ENCODE results near the gene OR1S2.
"Not testable (repeated sequence)": the region's sequence is repeated elsewhere in the genome, so short reads cannot be mapped to it uniquely, and the experiment has no call there.

Gene OR1S2

DNA sequence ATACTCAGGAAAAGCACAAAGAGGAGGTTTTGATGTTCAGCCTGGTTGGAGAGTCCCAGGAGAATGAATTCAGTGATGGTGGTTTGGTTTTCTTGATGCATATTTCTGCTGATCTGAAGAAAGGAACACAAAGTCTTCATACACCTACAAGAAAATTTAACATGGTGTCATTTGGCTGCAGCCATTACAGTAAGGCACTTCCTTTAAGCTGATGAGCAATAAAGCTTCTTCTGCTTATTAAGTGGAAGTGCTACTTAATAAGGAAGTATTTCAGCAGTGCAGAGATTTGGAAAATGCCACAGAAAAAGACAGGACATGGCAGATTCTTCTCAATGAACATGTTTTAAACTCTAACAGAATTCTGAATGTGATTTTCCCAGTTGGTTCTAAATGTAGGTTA is at the start of gene OR1S2:
TSS of gene OR1S2 (minus strand) at position 101 of the 400 bp plus-strand sequence. CDS start at position 101, 0 bp downstream.
- DNase-seq, result no peak

- DNase-seq, result no peak
Observed at GRCh38 chr11:58243954-58244353, 40.0 kb upstream of the OR1S2 start.

- no peak for DNase-seq
Observed at GRCh38 chr11:58227956-58228615, 24.1 kb upstream of the OR1S2 start.

DNA sequence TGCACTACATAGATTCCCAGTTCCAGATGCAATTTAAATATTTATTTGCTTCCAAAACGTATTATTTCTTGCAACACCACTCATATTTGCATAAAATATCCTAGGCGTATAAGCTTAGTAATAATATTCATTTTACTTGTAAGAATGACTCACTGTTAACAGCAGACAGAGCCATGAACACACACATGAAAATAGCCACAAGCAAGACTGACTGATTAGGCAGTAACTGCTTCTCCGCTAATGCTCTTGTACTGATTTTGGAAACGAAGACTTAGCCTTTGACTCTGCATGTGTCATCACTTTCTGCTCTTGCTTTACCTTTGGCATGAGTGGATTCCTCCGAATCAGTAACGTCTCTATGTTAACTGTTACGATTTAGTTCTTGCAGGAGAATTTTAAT is 18.8 kb upstream of the OR1S2 start:
- DNase-seq, result no peak

- no peak for DNase-seq
Observed at GRCh38 chr11:58216476-58216875, 12.5 kb upstream of the OR1S2 start.

- DNase-seq, result not testable (repeated sequence)
Observed at GRCh38 chr11:58212420-58212819, 8.5 kb upstream of the OR1S2 start, which contains the start of gene OR1S1. Gene OR1S1, plus strand, starts transcription at chr11:58212720.

DNA sequence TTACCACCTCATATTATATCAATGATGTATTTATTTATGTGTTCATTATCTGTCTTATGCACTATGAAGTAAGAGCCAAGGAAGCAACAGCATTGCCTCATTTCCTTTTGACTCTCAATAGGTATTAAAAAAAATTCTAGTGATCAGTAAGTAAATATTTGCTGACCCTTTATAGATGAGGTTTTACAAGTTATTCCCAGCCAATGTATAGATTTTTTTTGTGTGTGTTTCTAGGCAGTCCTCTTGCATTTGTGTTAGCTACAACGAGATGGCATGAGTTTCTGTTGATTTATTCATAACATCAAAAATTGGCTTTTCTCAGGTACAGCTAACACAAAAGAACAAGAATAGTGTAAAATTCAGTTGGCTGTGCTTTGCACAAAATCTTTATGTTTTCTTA is 4.7 kb downstream of the OR1S2 start:
- DNase-seq, result no peak

DNA sequence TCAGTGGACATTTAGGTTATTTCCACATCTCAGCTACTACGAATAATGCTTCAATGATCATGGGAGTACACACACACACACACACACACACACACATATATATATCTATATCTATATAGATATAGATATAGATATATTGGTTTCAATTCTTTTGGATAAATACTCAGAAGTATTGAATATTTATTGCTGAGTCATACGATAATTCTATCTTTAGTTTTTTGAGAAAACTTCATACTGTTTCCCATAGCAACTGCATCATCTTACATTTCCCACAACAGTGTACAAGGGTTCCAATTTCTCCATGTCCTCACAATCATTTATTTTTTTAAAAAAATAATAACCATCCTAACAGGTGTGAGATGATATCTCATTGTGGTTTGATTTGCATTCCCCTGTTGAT is 8.0 kb downstream of the OR1S2 start:
- no peak for DNase-seq

- no peak for DNase-seq
Observed at GRCh38 chr11:58193391-58193790, 10.6 kb downstream of the OR1S2 start.

DNA sequence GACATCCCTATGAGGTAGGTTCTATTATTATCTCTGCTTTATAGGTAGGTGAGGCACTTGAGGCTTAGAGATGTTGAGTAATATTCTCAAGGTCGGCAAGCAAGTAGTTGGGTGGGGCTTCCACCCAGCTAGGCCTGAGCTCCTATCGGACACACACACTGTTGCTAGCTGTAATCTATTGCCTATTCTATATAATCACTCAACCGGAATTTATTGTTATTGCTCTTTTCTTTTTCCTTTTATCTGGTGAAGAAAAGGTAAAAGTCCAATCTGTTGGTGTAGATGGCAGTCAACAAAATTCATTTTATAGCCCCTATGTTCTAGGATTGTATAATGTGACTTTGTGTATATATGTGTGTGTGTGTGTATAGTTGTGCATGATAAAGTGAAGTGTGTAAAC is 11.7 kb downstream of the OR1S2 start:
- no peak for DNase-seq

- no peak for DNase-seq
Observed at GRCh38 chr11:58188770-58189169, 15.2 kb downstream of the OR1S2 start, which contains the start of gene OR9Q2. Gene OR9Q2, plus strand, starts transcription at chr11:58189070. Its CDS starts 1,421 bp downstream, at chr11:58190491.

GRCh38 chr11:58186938-58187337 is 17.0 kb downstream of the OR1S2 start:
- no peak for DNase-seq

- DNase-seq, result no peak
Observed at GRCh38 chr11:58179648-58180047, 24.3 kb downstream of the OR1S2 start.

- DNase-seq, result no peak
Observed at GRCh38 chr11:58178444-58178843, 25.5 kb downstream of the OR1S2 start.

DNA sequence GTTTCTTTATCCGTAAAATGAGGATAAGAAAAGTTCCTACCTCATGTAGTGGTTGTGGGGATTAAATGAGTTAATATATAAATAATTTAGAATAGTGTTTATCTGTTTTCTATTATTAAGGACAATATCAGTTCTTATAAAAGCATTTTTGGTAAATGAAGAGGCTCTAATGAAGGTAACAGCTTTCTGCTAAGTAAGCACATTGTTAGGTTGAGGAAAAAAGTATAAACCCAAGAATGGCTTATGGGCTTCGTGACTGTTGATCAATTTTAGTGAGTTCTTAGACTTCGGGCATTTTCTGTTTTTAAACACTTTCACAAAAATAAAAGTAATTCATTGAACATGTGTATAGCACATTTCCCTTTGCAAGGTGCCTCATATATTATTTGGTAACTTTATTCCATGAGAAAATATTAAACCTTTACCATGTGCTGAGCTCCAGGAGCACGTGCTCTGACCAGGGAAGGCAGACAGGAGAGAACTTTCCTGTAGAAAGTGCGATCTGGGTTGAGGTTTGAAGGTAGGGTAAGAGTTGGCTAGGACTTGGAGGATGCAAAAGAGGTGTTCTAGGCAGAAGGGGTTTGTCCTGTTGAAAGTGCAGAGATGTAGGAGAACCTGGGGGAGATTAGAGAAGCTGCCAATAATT is 26.4 kb downstream of the OR1S2 start:
- no peak for DNase-seq

DNA sequence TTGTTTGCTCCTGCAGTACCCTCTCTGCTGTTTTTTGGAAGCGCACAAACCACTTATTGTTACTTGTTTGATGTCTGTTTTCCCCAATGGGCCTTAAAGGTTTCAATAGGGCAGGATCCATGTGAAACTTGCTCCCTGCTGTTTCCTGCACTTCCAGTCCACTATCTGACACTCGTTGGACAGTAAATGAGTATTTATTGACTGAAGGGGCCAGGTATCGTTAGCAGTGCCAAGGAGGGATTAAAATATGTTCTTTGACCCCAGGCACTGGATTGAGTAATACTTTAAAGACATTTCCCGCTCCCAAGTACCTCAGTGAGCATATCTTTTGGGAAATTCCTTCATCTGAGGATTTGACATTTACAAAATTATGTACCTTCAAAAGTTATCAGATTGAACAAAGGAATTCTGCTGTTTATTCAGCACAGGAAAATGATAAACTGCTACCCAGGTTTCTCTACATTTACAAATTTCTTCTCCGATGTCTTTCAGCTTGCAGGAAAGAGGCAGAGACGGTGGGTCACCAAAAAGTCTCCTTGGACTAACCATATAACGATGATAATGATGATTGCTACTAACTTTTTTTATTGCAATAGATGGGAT is 38.3 kb downstream of the OR1S2 start:
- no peak for DNase-seq

- no peak for DNase-seq
Observed at GRCh38 chr11:58164990-58165389, 39.0 kb downstream of the OR1S2 start.

DNA sequence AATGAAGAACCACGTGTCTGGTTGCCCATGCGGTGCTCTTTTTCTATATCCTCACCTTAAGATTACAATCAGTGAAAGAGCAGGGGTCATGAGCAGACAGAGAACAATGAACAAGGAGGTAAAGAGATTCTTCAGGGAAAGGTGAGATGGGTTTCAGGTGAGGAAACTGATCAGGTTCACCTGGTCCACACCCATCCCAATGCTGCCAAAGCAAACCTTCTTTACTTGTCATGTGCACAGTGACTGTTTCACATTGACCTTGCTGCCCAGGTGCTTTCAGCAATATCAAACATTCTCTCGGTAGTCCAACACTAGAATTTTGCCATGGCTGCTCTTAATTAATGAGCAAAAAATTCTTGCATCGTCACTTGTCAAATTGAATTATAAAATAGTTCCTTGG is 39.6 kb downstream of the OR1S2 start:
- DNase-seq, result no peak
